Colon (tissue), 2 donors: ENCODE measurements around the gene TMEM220.
"Not testable (repeated sequence)": the region's sequence is repeated elsewhere in the genome, so short reads cannot be mapped to it uniquely, and the experiment has no call there.

ENCODE experiments used
- FAIRE-seq: peaks from 2 replicates; lab custom pipeline; 2012; peaks lifted over from hg19 to GRCh38; lab: Jason Lieb, UNC
- donor health status: control.
- donor health status: control.

The TMEM220 gene

DNA sequence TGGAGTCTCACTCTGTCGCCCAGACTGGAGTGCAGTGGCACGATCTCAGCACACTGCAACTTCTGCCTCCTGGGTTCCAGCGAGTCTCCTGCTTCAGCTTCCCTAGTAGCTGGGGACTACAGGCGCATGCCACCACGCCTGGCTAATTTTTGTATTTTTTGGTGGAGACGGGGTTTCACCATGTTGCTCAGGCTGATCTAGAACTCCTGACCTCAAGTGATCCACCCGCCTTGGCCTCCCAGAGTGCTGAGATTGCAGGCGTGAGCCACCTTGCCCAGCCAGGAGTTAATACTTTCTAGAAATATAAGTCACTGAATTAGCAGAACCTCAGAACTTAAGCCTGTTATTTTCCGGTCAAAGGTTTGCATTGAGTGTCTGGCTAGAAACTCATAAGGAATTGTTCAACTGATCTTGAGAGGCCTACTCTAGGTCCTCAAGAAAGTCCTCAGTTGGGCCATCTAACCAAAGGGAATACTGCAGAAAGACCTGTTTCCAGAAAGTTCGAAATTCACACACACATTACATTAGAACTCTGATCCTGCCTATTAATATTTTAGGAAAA is 1.4 kb downstream of the TMEM220 start:
- no peak for FAIRE-seq

DNA sequence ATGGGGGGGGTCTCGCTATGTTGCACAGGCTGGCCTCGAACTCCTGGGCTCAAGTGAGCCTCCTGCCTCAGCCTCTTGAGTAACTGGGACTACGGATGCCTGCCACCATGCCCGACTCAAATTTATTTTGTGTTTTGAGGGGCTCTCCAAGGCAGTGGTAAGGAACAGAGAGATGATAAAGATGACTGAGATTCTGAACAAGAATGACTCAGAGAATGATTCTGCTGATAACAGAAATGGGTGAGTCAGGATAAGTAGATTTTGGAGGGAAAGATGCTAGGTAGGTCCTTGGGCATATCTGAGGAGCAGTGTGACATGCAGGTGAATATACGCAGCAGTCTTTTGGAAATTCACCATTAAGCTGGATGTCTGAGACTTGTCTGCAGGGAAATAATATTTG is 2.6 kb downstream of the TMEM220 start:
- no peak for FAIRE-seq

DNA sequence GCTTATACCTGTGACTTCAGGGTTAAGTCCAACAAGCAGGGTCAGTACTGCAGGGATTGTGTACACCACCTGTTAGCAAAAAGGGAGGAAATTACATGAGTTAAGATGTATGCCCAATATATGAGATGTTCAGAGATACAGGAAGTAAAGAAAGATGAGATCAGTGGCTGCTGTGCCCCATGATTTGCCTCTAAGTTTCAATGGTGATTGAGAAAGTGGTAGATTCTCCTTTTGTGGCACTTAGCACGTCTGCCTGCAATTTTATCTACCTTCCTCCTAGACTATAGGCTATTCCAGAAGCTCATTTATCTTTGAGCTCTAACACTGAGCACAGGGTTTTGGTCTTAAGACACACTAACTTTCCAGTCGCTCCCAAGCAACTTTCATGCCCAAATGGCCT is 3.6 kb downstream of the TMEM220 start:
- no peak for FAIRE-seq

DNA sequence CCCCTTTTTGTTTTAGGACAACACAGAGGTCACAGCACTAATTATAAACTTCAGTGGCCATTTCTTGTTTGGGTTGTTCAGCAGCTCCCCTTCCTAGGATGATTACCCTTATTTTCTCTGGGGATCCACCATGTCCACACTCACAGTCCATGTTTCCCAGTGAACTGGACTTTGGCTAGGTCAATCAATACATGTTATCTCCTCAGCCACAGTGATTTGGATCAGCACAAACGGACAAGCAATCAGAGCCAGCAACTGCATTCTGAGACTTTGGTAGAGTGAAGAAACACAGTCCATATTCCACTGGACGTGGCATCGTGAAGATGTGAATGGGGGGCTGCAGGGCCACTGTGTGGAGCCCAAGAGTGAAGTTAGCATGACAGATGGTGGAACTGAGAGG is 4.6 kb downstream of the TMEM220 start:
- no peak for FAIRE-seq

DNA sequence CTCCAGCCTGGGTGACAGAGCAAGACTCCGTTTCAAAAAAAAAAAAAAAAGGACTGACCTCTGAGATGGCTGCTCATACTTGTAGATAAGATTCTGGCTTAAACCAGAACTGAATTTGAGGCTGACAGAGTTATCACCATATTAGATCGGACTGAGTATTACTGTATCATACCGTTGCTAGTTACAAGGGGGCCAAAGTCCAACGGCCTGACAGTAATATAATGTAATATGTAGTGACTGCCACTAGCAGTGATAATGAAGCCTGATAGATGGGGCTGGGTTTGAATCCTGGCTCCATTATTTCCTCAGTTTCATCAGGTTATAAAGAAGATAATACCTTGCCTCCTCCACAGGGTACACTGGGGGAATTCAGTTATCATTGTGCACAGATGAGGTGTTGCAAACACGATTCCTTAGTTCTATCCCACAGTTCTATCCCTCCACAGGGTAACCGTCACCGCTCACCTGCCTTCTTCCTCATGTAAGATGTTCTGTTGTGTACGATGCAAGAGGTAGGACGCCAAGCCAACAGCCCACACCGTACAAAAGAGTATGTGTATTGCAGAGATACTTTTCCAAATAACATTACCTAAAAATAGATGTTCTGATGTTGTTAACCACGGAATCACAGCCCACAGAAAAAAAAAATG is 5.2 kb downstream of the TMEM220 start:
- FAIRE-seq: peak; percentile 74

DNA sequence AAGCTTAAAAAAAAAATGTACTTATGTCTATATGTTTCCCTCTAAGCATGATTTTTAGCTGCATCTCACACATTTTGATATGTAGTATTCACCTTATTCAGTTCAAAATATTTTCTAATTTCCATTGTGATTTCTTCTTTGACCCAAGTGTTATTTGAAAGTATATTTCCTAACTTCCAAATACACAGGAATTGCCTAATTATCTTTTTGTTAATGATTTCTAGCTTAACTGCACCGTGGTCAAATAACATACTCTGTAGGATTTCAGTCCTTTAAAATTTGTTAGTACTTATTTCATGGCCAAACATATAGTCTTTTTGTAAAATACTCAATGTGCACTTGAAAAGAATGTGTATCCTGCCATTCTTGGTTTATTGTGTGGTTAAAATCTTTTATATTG is 11.3 kb downstream of the TMEM220 start:
- peak; percentile 72 for FAIRE-seq

DNA sequence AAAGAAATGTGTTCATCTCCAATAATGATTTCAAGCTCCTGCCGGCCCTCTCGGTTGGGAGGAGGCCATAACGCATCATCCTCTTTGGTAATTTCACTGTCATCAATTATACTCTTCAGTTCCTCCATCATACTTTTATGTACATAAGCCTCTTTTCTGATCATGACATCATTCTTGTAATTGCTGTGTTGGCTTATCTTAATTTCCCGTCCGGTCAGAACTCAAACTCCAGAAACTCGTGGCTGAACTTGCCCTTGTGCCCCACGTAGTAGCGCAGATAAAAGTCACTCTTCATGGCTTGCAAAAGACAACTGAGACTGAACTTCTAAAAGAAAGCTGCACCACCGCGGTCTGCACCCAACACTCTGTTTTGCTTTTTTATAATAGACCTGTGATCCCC is 13.6 kb downstream of the TMEM220 start:
- FAIRE-seq: no peak

DNA sequence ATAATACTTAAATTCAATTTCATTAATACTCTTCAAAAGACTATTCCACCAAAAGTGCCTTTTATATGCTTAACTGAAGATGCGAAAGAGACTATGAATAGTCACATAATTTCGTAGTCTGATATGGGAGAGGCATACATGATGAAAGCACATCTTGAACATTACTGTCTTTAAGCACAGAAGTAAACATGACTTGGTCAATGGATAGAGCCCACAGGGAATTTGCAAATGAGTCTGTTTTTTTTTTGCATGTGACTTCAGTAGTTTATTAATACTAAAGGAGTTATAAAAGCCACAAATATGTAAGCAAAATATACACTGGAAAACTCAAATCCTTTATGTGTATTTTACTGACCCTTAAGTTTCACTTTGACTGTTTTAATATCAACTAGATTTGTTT is 16.5 kb downstream of the TMEM220 start:
- FAIRE-seq: no peak

DNA sequence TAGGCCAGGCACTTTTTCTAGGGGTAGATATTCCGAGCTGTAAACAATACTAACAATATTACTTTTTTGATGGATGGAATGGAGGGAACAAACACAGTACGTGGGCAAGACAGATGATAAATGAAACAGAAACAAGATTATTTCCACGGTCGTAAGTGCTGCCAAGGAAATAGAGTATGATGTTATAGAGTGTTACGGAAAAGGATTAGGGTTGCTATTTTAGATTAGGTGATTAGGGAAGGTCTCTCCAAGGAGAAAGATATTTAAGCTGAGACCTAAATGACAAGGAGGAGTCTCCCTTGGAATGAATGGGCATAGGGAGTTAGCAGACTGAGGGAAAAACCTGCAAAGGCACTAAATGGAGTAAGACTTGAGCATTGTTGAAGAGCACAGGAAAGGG is 24.1 kb downstream of the TMEM220 start:
- no peak for FAIRE-seq

DNA sequence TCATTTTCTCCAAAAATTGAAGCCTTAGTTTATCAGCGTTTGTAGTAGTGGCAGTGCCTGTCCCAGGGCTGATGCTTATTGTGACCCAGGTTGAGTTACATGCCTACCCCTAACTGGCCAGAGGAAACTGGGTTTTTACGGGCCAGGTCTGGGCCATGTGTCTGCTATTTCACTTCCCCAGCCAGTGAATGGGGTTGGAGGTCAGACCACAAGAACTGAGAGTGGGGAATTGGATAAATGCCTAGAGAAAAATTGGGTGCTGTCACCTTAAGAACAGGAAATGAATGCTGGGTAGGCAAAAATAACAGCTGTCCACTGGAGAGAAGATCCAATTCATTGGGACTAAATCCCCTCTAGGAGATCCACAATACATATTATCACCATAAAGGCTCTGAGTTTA is 27.2 kb downstream of the TMEM220 start:
- FAIRE-seq: no peak

DNA sequence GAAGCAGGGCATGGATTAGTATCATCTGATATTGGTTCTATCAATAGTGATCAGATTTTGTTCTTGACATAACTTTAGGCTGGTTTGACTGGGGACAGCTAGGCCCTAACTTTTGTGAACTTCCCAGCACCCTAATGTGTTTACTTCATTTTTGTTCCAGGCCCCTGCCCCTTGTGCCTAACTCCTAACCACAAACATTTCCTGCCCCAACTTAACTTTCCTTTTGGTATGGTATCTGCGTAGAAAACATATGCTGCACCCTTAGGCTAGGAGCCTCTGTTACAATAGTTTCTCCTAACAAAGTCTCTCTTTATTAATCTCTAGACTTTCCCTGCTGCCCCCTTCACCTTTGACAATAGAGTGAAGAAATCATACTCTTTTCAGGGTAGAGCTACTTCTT is 30.0 kb downstream of the TMEM220 start:
- no peak for FAIRE-seq

DNA sequence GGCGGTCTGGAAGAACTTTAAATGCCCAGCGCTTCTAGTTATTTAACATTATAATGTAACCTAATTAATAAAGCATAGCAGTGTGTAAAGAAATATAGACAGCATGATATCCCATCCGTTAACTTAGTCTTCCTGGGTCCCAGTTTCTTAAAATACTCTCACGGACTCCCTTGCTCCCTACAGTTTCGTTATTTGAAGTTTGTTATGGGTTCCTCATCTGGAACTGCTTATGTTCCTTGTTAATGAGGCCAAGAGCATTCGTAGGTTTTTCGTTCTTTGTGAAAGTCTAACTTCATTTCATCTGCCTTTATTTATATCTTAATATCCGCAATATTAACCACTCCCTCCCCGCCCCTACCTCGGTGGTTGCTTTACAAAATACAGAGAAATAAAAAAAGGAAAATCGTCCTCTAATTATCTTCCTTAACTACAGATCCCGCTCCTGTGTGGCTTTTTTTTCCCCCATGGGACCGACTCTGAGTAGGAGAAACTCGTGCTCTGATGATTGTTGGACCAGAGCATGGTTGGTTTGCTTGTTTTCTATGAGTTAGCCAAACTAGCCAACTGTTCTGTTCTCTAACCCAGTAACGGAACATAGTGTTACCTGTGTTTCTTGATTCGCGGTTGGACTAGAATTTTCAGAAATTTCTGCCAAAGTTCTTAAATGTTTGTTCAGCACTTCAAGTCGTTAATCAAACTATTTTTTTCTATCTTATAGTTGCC is 31.6 kb downstream of the TMEM220 start:
- FAIRE-seq: no peak

DNA sequence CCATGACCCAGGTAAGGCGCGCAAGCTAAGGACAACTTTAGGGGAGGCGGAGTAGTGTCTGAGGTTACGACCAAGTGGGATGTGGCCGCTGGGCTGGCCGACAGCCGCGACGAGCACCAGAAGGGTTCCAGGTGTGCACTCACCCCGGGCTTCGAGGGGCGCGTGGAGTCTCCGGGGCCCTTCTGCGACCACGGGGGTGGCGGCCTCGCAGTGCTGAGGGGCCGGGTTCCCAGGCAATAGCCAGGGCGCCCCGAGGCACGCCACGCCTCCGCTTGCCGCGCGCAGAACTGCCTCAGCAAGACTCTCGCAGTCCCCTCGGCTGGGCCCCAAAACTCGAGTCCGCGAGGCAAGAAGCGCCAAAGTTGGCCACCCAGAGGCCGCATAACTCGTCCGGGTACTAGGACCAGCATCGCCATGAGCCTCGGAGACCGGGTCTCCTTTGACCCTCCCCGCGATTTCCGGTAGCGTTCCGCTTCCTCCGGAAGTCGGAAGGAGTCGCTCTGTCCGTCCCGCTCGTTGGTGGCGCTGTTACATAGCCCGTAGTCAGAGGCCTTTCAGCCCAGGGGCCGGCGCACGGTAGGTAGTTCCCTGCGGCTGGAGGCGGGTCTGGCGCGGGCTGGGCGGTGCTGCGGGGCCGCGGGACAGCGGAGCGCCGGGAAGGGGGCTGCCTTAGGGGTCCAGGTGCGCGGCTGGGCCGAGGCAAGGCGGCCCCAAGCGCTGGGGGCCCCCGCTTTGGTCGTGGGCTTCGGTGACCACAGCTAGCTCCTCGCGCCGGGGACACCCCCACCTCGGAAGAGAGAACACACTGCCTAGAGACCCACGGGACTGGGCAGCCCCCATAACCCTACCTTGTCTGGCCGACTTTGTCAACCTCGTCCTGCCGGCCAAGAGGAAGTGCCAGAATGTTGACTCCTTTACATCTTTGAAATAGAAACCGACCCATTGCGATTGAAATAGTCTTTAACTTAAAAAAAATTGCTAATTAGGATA is 32.4 kb downstream of the TMEM220 start, which contains the start of the genes ADPRM and SCO1:
Gene ADPRM (plus strand): TSS at position 503 of the 990 bp plus-strand sequence. CDS start 7,333 bp downstream, outside the sequence.
Gene SCO1 (minus strand): TSS at position 442 of the 990 bp plus-strand sequence. CDS start 26 bp downstream, at position 416.
- no peak for FAIRE-seq

DNA sequence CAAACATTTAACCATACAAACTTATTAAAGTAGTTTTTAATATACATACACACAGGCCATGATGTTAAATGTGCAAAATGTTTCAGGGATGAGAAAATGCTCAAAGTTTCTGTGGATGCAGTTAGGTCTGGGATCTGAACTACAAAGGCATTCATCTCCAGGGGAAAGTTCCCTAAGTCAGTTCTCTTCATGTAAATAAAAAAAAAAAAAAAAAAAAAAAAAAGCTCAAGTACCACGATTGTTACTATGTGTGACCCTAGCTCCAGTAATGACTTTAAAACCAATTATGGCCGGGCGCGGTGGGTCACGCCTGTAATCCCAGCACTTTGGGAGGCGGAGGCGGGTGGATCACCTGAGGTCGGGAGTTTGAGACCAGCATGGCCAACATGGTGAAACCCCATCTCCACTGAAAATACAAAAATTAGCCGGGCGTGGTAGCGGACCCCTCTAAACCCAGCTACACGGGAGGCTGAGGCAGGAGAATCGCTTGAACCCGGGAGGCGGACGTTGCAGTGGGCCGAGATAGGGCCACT is 33.9 kb downstream of the TMEM220 start:
- FAIRE-seq: not testable (repeated sequence)

DNA sequence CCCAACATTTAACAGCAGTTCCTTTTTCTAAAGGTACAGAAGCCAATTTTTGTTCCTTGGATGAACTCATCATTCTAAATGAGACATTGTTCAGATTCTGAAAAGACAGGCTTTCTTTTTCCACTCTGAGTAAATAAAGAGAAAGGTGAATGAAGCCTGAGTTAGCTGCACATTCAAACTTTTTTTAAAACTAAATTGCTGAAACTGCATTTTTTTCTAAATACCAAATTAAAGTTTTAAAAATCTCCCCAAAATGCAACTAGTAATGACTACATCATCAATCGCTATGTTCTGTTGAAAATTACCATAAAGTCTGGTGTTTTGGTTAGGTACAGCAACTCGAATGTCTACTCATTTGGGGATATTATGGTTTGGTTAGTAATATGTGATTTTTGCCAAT is 42.3 kb downstream of the TMEM220 start:
- no peak for FAIRE-seq

DNA sequence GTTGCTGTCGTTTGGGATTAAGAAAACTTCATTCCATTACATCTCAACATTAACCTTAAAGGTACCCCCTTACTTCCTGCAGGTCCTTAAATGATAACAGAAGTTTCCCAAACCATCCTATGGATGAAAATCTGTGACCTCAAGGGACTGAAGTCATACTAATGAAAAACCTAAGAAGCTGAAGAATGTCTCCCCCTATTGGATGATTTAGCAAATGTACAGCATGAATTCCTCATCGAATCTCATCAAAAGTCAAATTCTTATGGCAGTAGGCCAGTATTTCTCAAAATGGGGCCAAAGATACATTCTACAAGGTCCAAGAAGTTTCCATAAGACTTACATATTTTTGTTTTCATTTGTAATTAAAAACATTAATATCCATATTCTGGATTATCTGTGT is 46.0 kb downstream of the TMEM220 start:
- no peak for FAIRE-seq

DNA sequence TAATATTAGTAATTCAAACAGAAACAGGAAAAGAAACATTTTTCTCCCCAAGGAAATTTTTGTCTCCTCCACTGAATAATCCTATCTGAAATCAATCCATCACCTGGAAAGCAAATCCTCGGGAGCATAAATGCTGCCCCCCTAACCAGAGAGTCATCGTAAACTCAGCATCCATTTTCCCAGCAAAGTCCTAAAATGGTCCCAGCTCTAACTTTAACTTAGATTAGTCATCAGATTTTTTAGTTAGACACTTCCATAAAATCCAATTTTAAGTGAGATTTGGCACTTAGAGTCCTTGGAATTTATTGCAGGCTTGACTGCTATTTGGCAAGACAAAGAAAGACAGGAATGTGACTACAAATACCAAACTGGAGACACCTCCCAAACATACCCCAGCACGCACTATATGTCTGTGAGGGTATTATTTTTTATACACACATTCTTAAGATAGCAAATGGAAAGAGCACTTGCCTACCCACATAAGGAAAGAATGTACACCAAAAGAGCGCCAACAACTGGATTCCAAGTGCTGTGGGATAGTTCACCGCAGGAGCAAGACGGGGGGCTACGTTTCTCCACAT is 47.9 kb downstream of the TMEM220 start:
- FAIRE-seq: no peak

DNA sequence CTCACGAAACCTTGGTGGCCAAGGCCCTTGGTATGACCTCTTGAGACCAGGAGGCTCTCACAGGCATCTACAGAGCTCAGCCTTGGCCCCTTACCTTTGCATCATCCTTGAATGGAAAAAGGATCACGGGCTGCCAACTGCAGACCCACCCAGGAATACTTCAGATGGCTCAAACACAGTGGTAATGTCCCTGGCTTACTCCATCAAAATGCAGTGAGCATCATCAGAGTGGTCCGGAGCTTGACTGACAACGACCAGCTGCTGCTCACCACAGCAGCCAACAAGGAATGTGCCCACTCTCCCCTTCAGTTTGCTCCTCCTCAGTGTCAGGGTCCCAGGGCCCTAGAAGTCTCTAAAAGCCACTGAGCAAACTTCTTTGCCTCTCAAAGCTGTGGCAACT is 55.1 kb downstream of the TMEM220 start:
- no peak for FAIRE-seq

DNA sequence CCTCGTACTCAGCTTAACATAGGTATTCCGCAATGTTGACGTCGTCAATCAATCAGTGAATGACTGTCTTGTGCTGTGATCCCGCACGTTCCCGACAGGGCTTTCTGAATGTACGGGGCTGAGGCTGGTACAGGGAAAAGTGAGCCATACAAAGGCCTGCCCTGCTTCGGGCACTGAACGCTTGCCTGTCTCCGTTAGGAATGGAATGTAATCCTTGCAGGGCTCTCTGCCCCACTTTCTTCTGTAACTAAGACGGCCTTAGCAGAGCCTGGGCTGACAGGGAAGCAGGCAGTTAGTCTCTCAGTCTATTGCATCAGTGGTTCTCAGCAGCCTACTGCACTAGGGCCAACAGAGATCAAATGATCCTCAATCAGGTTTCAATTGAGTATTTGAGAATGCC is 56.5 kb downstream of the TMEM220 start:
- FAIRE-seq: no peak

DNA sequence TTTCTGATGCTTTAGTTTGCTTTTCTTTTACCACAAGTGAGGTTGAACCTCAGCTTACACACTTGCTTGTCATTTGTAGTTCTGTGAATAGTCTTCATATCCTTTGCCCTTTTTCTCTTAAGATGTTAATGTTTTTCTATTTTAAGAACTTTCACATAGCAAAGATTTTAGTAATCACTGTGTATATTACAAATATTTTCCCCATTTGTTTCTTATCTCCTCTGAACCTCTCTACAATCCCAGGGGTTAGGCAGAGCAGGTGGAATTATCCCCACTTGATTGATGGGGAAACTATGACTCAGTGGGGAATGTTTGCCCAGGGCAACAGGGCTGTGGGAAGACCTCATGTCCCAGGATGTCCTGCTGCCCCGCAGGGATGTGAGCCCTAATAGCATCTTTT is 61.0 kb downstream of the TMEM220 start:
- no peak for FAIRE-seq

DNA sequence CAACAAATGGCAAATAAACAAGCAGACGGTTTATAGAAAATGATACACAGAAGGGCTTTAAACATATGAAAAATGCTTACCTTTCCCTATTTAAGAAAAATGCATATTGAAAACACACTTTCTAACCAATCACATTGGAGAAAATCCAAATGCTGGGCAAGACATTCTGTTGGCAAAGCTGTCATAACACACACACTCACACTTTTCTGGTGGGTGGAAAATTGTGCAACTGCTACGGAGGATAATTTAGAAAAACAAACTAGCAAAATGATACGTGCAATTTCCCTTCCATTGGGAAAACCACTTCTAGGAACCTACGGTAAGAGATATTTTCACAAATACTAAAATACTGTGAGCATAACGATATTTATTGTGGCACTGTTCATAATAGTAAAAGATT is 62.9 kb downstream of the TMEM220 start:
- no peak for FAIRE-seq

DNA sequence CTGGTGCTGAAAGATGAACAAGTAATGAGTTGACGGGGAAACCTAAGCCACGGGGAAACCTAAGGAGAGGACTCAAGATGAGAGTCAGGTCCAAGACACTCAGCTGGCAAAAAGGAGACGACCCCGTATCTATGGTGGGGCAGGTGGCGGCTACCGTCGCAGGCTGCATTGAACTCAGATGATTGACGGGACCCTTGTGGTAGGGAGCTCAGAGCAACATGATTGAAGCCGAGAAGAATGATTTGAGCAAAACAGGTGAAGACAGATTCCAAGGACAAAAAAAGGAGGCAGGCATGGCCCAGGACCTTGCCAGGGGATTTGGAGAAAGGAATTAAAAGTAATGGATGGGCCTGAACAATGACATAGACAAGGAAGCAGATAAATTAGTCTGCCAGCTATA is 65.3 kb downstream of the TMEM220 start:
- no peak for FAIRE-seq
